Measurements from ENCODE around the gene NHEJ1. TPM values are rescaled to one million over a fixed set of nuclear protein-coding genes. Genes with fewer than 3 reads are reported as not detected.

NHEJ1 gene
- total RNA-seq, 2 experiments from 2014 or later, result 12.7 to 14.3 TPM

DNA sequence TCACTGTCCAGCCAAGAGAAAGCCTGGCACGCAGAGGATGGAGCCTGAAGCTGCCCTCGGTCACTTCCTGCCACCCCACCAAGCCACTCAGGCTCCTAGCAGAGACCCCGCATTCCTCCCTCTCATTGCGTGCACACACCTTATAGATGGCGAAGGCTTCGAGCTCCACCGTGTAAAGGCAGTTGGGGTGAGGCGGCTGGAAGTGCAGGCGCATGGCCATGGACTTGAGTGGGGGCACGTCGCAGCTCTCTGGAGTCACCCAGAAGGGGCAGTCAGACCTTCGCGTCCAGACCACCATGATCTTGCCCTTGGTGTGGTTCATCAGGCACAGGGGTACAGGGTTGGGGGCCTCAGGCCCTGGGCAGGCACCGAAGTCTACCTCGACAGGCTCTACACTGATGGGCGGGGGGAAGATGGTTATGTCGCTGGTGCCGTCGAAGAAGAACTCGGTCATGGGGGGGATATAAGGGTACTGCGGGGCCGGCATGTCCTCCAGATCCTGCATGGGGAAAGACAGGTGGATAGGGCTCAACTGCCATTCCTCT lies 133.0 kb downstream of the NHEJ1 start:
- H3K4me1 ChIP-seq (ENCODE audit: insufficient read depth, low read length, poor library complexity, severe bottlenecking), result no peaks in the 10 kb centered on the region
- no peaks in the 10 kb centered on the region for H3K79me2 ChIP-seq (ENCODE audit: insufficient read depth, low read depth, low read length)
- no TSS peak for BruUV-seq (replicated peaks)
- H3K9me2 ChIP-seq (ENCODE audit: insufficient read depth, low read length), result no peaks in the 10 kb centered on the region
- POLR2A ChIA-PET, result interaction anchor here (0.5 to 0.6 kb wide), 3 partner anchors 87 to 255 kb away, joined by 3 to 4 read pairs (median 3); no protein-coding TSS in a partner anchor
- H3K4me3 ChIP-seq (ENCODE audit: low read depth, low read length, poor library complexity, severe bottlenecking), result no peak overlapping the region
- intact Hi-C loops (cut with micrococcal nuclease; ENCODE audit: unreplicated experiment), result no loop called here
- no peak for DNase-seq (ENCODE audit: low spot score)
- CTCF ChIA-PET (ENCODE audit: unreplicated experiment), result no interaction called here
- H4K20me1 ChIP-seq (ENCODE audit: insufficient read depth, low read length), result no peaks in the 10 kb centered on the region
- no peak overlapping the region for H2AFZ ChIP-seq (ENCODE audit: low read length)
- no peaks in the 10 kb centered on the region for H3K9me3 ChIP-seq (ENCODE audit: low read length)
- no peak overlapping the region for H3K27ac ChIP-seq (ENCODE audit: low read depth, low read length, poor library complexity, severe bottlenecking)
- H3K4me2 ChIP-seq (ENCODE audit: low read length), result no peak overlapping the region
- TF ChIP-seq EZH2phosphoT487 (IDR thresholded peaks at IDR 0.05; ENCODE audit: borderline replicate concordance, low read depth, low read length), result no peak
- no peaks in the 10 kb centered on the region for H3K36me3 ChIP-seq (ENCODE audit: insufficient read depth, low read length)

DNA sequence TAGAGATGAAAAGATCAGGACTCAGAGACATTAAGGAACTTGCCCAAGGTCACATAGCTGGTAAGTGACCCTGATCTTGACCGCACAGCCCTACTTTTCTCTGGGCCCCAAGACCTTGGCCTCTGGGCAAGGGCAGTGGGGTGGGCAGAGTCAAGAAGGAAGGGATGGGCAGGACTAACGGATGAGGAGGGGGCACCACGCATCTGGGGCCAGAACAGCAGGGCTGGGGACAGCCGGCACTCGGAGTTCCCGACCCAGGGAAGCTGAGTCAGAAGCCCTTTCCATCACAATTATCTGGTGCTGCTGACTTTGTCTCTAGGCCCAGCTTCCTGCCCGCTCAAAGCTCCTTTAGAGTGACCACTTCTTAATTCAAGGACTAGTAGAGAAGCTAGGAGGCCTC lies 133.7 kb downstream of the NHEJ1 start:
- Histone ChIP-seq H2AFZ (ENCODE audit: low read length) (no peak overlapping the region), H3K4me1 (ENCODE audit: insufficient read depth, low read length, poor library complexity, severe bottlenecking) (no peaks in the 10 kb centered on the region), H3K36me3 (ENCODE audit: insufficient read depth, low read length) (no peaks in the 10 kb centered on the region), H3K9me3 (ENCODE audit: low read length) (no peaks in the 10 kb centered on the region), H4K20me1 (ENCODE audit: insufficient read depth, low read length) (no peaks in the 10 kb centered on the region), H3K4me2 (ENCODE audit: low read length) (no peak overlapping the region), H3K27ac (ENCODE audit: low read depth, low read length, poor library complexity, severe bottlenecking) (no peak overlapping the region), H3K9me2 (ENCODE audit: insufficient read depth, low read length) (no peaks in the 10 kb centered on the region), H3K4me3 (ENCODE audit: low read depth, low read length, poor library complexity, severe bottlenecking) (no peak overlapping the region), H3K79me2 (ENCODE audit: insufficient read depth, low read depth, low read length) (no peaks in the 10 kb centered on the region)
- ChIA-PET POLR2A (interaction anchor here (0.6 kb wide), 2 partner anchors 139 to 255 kb away, joined by 3 read pairs; no protein-coding TSS in a partner anchor), CTCF (ENCODE audit: unreplicated experiment) (no interaction called here)
- BruUV-seq (replicated peaks), result no TSS peak
- intact Hi-C loops (cut with micrococcal nuclease; ENCODE audit: unreplicated experiment), result no loop called here
- TF ChIP-seq EZH2phosphoT487 (IDR thresholded peaks at IDR 0.05; ENCODE audit: borderline replicate concordance, low read depth, low read length), result no peak
- TF ChIP-seq CTCF (conservative IDR thresholded peaks at IDR 0.05; ENCODE audit: low read length), result no peak
- no peak for DNase-seq (ENCODE audit: low spot score)

DNA sequence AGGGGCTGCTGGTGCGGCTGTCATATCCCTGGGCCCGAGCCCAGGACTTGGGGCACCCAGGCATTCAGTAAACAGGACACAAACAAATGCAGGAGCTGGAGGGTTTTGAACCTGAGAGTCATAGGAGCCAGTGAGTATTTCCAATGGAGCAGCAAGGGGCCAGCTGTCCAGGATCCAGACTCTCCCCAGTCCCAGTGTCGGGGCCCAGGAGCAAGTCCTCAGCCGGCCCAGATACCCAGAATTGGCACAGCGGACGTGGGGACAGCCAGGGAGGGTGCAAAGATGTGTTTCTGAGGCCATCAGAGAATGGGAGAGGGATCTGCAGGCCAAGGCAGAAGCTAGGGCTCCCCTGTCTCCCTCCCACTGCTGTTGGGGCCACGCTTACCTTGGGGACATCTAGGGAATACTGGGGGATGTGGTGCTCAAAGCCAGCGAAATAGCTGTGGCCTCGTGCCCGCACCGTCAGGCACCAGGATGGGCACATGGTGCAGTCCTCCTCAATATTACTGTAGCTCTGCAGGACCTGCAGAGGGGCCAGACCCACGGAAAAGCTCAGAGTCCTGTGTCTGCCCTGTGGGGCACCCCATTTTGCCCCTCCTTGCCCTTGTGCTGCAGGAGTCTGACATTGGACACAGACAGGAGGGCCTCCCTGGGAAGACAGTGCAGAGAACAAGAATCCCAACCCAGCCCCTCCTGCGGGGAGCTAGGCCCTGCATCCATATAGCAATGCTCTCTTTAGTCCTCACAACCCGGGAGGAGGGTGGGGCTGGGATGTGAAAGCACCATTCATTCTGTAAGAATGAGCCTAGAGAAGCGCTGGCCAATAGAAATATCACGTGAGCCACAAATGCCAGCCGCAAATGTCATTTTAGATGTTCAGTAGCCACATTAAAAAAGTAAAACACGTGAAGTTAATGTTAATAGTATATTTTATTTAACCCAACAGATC lies 134.7 kb downstream of the NHEJ1 start:
- ChIA-PET POLR2A (no interaction called here), CTCF (ENCODE audit: unreplicated experiment) (interaction anchor here (0.5 kb wide), 1 partner anchor 49 kb away, joined by 4 read pairs; no protein-coding TSS in a partner anchor)
- TF ChIP-seq CTCF (conservative IDR thresholded peaks at IDR 0.05; ENCODE audit: low read length) (no peak), EZH2phosphoT487 (IDR thresholded peaks at IDR 0.05; ENCODE audit: borderline replicate concordance, low read depth, low read length) (no peak)

More for the DNA sequence above, 134.7 kb downstream of the NHEJ1 start:
- Histone ChIP-seq H3K9me3 (ENCODE audit: low read length) (no peaks in the 10 kb centered on the region), H3K27ac (ENCODE audit: low read depth, low read length, poor library complexity, severe bottlenecking) (no peak overlapping the region), H3K36me3 (ENCODE audit: insufficient read depth, low read length) (no peaks in the 10 kb centered on the region), H3K4me1 (ENCODE audit: insufficient read depth, low read length, poor library complexity, severe bottlenecking) (no peaks in the 10 kb centered on the region), H3K79me2 (ENCODE audit: insufficient read depth, low read depth, low read length) (no peaks in the 10 kb centered on the region), H3K4me3 (ENCODE audit: low read depth, low read length, poor library complexity, severe bottlenecking) (no peak overlapping the region), H2AFZ (ENCODE audit: low read length) (no peak overlapping the region), H3K4me2 (ENCODE audit: low read length) (no peak overlapping the region), H4K20me1 (ENCODE audit: insufficient read depth, low read length) (no peaks in the 10 kb centered on the region), H3K9me2 (ENCODE audit: insufficient read depth, low read length) (no peaks in the 10 kb centered on the region)
- DNase-seq (ENCODE audit: low spot score), result no peak
- no TSS peak for BruUV-seq (replicated peaks)
- intact Hi-C loops (cut with micrococcal nuclease; ENCODE audit: unreplicated experiment), result no loop called here

Small RNAs within 50 kb of the gene (microRNA-seq; reads per million reads assigned to microRNA genes)
- not detected for gene MIR3131 (ENCODE audit: borderline replicate concordance)

Small RNAs within 50 kb of the gene (small RNA-seq; reads per million reads assigned to genes)
- not detected for gene MIR3131
- not detected for gene RN7SL764P

Other genes with a start within 250 kb of the NHEJ1 start
- gene CDK5R2, start 201.1 kb downstream of the NHEJ1 start, total RNA-seq (2014; rRNA removed; shearing (Covaris generic)), result 0.09 and 0.41 TPM in 2 replicates
- gene CDK5R2, start 201.1 kb downstream of the NHEJ1 start, total RNA-seq (2022), result 0.57 and 0.63 TPM in 2 replicates
- not detected in 2 replicates for gene FEV, start 175.6 kb downstream of the NHEJ1 start, total RNA-seq (2014; rRNA removed; shearing (Covaris generic))
- gene FEV, start 175.6 kb downstream of the NHEJ1 start, total RNA-seq (2022), result not detected in 2 replicates
- not detected in 2 replicates for gene CRYBA2, start 167.4 kb downstream of the NHEJ1 start, total RNA-seq (2014; rRNA removed; shearing (Covaris generic))
- gene CRYBA2, start 167.4 kb downstream of the NHEJ1 start, total RNA-seq (2022), result not detected in 2 replicates
- gene CFAP65, start 119.3 kb downstream of the NHEJ1 start, total RNA-seq (2014; rRNA removed; shearing (Covaris generic)), result not detected in 2 replicates
- gene CFAP65, start 119.3 kb downstream of the NHEJ1 start, total RNA-seq (2022), result not detected in 2 replicates
- not detected in 2 replicates for gene IHH, start 99.9 kb downstream of the NHEJ1 start, total RNA-seq (2014; rRNA removed; shearing (Covaris generic))
- not detected in 2 replicates for gene IHH, start 99.9 kb downstream of the NHEJ1 start, total RNA-seq (2022)
- gene SLC23A3, start 9.2 kb upstream of the NHEJ1 start, total RNA-seq (2014; rRNA removed; shearing (Covaris generic)), result 2.7 and 4.0 TPM in 2 replicates
- 3.1 and 6.7 TPM in 2 replicates for gene SLC23A3, start 9.2 kb upstream of the NHEJ1 start, total RNA-seq (2022)
- gene CNPPD1, start 16.1 kb upstream of the NHEJ1 start, total RNA-seq (2014; rRNA removed; shearing (Covaris generic)), result 39.2 and 40.1 TPM in 2 replicates
- gene CNPPD1, start 16.1 kb upstream of the NHEJ1 start, total RNA-seq (2022), result 67.5 and 68.2 TPM in 2 replicates
- gene RETREG2, start 17.5 kb upstream of the NHEJ1 start, total RNA-seq (2014; rRNA removed; shearing (Covaris generic)), result 44.9 and 59.1 TPM in 2 replicates
- 74.6 and 88.2 TPM in 2 replicates for gene RETREG2, start 17.5 kb upstream of the NHEJ1 start, total RNA-seq (2022)
- gene ZFAND2B, start 46.0 kb upstream of the NHEJ1 start, total RNA-seq (2014; rRNA removed; shearing (Covaris generic)), result 42.4 and 51.6 TPM in 2 replicates
- 35.3 and 35.9 TPM in 2 replicates for gene ZFAND2B, start 46.0 kb upstream of the NHEJ1 start, total RNA-seq (2022)
- gene ABCB6, start 58.1 kb upstream of the NHEJ1 start, total RNA-seq (2014; rRNA removed; shearing (Covaris generic)), result 4.0 and 6.4 TPM in 2 replicates
- 8.4 and 10.2 TPM in 2 replicates for gene ABCB6, start 58.1 kb upstream of the NHEJ1 start, total RNA-seq (2022)
- gene ATG9A, start 68.8 kb upstream of the NHEJ1 start, total RNA-seq (2014; rRNA removed; shearing (Covaris generic)), result 22.2 and 27.7 TPM in 2 replicates
- gene ATG9A, start 68.8 kb upstream of the NHEJ1 start, total RNA-seq (2022), result 23.4 and 27.3 TPM in 2 replicates
- 57.8 and 91.0 TPM in 2 replicates for gene ANKZF1, start 69.0 kb upstream of the NHEJ1 start, total RNA-seq (2014; rRNA removed; shearing (Covaris generic))
- gene ANKZF1, start 69.0 kb upstream of the NHEJ1 start, total RNA-seq (2022), result 73.2 and 82.4 TPM in 2 replicates
- 2.7 and 8.6 TPM in 2 replicates for gene GLB1L, start 84.6 kb upstream of the NHEJ1 start, total RNA-seq (2014; rRNA removed; shearing (Covaris generic))
- 6.4 and 6.9 TPM in 2 replicates for gene GLB1L, start 84.6 kb upstream of the NHEJ1 start, total RNA-seq (2022)
- 19.6 and 23.4 TPM in 2 replicates for gene STK16, start 84.7 kb upstream of the NHEJ1 start, total RNA-seq (2014; rRNA removed; shearing (Covaris generic))
- gene STK16, start 84.7 kb upstream of the NHEJ1 start, total RNA-seq (2022), result 39.5 and 42.8 TPM in 2 replicates
- gene TUBA4B, start 92.4 kb upstream of the NHEJ1 start, total RNA-seq (2014; rRNA removed; shearing (Covaris generic)), result not detected in 2 replicates
- gene TUBA4B, start 92.4 kb upstream of the NHEJ1 start, total RNA-seq (2022), result 0.28 TPM in 1 of 2 replicates, not detected in the other
- 62.8 and 96.0 TPM in 2 replicates for gene TUBA4A, start 93.1 kb upstream of the NHEJ1 start, total RNA-seq (2014; rRNA removed; shearing (Covaris generic))
- gene TUBA4A, start 93.1 kb upstream of the NHEJ1 start, total RNA-seq (2022), result 181 and 186 TPM in 2 replicates
- gene DNAJB2, start 118.6 kb upstream of the NHEJ1 start, total RNA-seq (2014; rRNA removed; shearing (Covaris generic)), result 49.9 and 53.0 TPM in 2 replicates
- gene DNAJB2, start 118.6 kb upstream of the NHEJ1 start, total RNA-seq (2022), result 55.3 and 58.7 TPM in 2 replicates
- gene PTPRN, start 148.6 kb upstream of the NHEJ1 start, total RNA-seq (2014; rRNA removed; shearing (Covaris generic)), result not detected in 2 replicates
- not detected in 2 replicates for gene PTPRN, start 148.6 kb upstream of the NHEJ1 start, total RNA-seq (2022)
- gene RESP18, start 171.9 kb upstream of the NHEJ1 start, total RNA-seq (2014; rRNA removed; shearing (Covaris generic)), result not detected in 2 replicates
- gene RESP18, start 171.9 kb upstream of the NHEJ1 start, total RNA-seq (2022), result not detected in 2 replicates
- 39.3 and 40.5 TPM in 2 replicates for gene DNPEP, start 227.1 kb upstream of the NHEJ1 start, total RNA-seq (2014; rRNA removed; shearing (Covaris generic))
- gene DNPEP, start 227.1 kb upstream of the NHEJ1 start, total RNA-seq (2022), result 54.2 and 63.6 TPM in 2 replicates